Measurements from ENCODE around the gene MBD6.
"Not testable (repeated sequence)": the region's sequence is repeated elsewhere in the genome, so short reads cannot be mapped to it uniquely, and the experiment has no call there.

MBD6 gene

GRCh38 chr12:57549909-57550640, 27.5 kb downstream of the MBD6 start, which contains the start of gene KIF5A:
Gene KIF5A, plus strand, starts transcription at chr12:57550044. Its CDS starts 228 bp downstream, at chr12:57550272.
- DNase-seq = no peak

GRCh38 chr12:57550641-57551549, 28.3 kb downstream of the MBD6 start:
- DNase-seq = no peak

- DNase-seq = no peak
Observed at GRCh38 chr12:57551637-57552305, 29.1 kb downstream of the MBD6 start.

GRCh38 chr12:57552306-57552651, 29.7 kb downstream of the MBD6 start:
- no peak for DNase-seq

- DNase-seq = no peak
Observed at GRCh38 chr12:57552835-57553313, 30.2 kb downstream of the MBD6 start.

GRCh38 chr12:57553343-57554202, 30.9 kb downstream of the MBD6 start:
- no peak for DNase-seq

GRCh38 chr12:57554453-57554852, 31.8 kb downstream of the MBD6 start:
- no peak for DNase-seq

- DNase-seq = no peak
Observed at GRCh38 chr12:57554897-57555296, 32.3 kb downstream of the MBD6 start.

GRCh38 chr12:57558864-57559263, 36.2 kb downstream of the MBD6 start:
- no peak for DNase-seq

- no peak for DNase-seq
Observed at GRCh38 chr12:57560516-57560915, 37.9 kb downstream of the MBD6 start.

GRCh38 chr12:57561117-57561516, 38.5 kb downstream of the MBD6 start:
- DNase-seq = not testable (repeated sequence)

- no peak for DNase-seq
Observed at GRCh38 chr12:57563358-57563757, 40.7 kb downstream of the MBD6 start.

GRCh38 chr12:57564178-57564740, 41.6 kb downstream of the MBD6 start:
- no peak for DNase-seq

GRCh38 chr12:57568838-57569237, 46.2 kb downstream of the MBD6 start:
- no peak for DNase-seq

- no peak for DNase-seq
Observed at GRCh38 chr12:57569858-57570257, 47.2 kb downstream of the MBD6 start.

- DNase-seq = not testable (repeated sequence)
Observed at GRCh38 chr12:57570438-57570837, 47.8 kb downstream of the MBD6 start.

- DNase-seq = no peak
Observed at GRCh38 chr12:57571926-57572762, 49.5 kb downstream of the MBD6 start.

- no peak for DNase-seq
Observed at GRCh38 chr12:57574795-57575194, 52.2 kb downstream of the MBD6 start.

- no peak for DNase-seq
Observed at GRCh38 chr12:57575771-57576612, 53.4 kb downstream of the MBD6 start.

GRCh38 chr12:57576613-57577160, 54.1 kb downstream of the MBD6 start:
- DNase-seq = no peak

Measured in cortex of kidney (tissue), 1 donor.